GM12878 (cell line): ENCODE results near the gene CPT2. TPM values are rescaled to one million over a fixed set of nuclear protein-coding genes. Genes with fewer than 3 reads are reported as not detected.

Experiments used
- ATAC-seq: fragments of 200-7000 bp; cut with Tn5 transposase; 3 replicates; pipeline ENCODE4 v1.9.1; 2020; ENCODE audit warnings: mild to moderate bottlenecking, moderate library complexity
- BruUV-seq: library from RNA; stranded (reverse); fragments of 400-500 nt; replicated peaks from 2 replicates; lab custom pipeline; 2021; lab: Mats Ljungman, UMichigan
- CTCF ChIA-PET: fragments of 300-600 bp; sonication (Branson Sonifier 250); formaldehyde crosslinking; extraction: SDS; loops from one replicate; lab custom pipeline; 2021; ENCODE audit warnings: inconsistent platforms; lab: Yijun Ruan, JAX
- POLR2A ChIA-PET: fragments of 350-600 bp; formaldehyde crosslinking; extraction: SDS; loops from one replicate; lab custom pipeline; 2021; ENCODE audit warnings: inconsistent platforms; lab: Charles Lee
- RAD21 ChIA-PET: fragments of 300-600 bp; sonication (Branson Sonifier 250); formaldehyde crosslinking; loops from one replicate; lab custom pipeline; 2023; ENCODE audit warnings: antibody characterized with exemption; ENCODE audit not compliant: unreplicated experiment; lab: Charles Lee
- SMC1A ChIA-PET: fragments of 300-600 bp; sonication (Branson Sonifier 250); formaldehyde crosslinking; loops from one replicate; lab custom pipeline; 2023; ENCODE audit not compliant: unreplicated experiment, uncharacterized antibody; lab: Charles Lee
- DNase-seq: peaks from one replicate; pipeline ENCODE4 v3.0.0-alpha.2; 2011; ENCODE audit warnings: low read depth, low spot score
- FAIRE-seq: peaks from 3 replicates; lab custom pipeline; 2011; peaks lifted over from hg19 to GRCh38; lab: Jason Lieb, UNC
- H2AFZ ChIP-seq: 2 replicates; pipeline ENCODE4 v1.6.0; 2011; ENCODE audit warnings: low read depth, low read length, control low read depth; ENCODE audit not compliant: control insufficient read depth
- H3K27ac ChIP-seq: 2 replicates; pipeline ENCODE4 v1.5.1; 2011; ENCODE audit warnings: control low read depth; ENCODE audit not compliant: control insufficient read depth, insufficient read depth
- H3K27me3 ChIP-seq, 2 experiments: replicated peaks in 1 of 2; 2 replicates each; pipeline versions ENCODE4 v1.6.0 to v1.6.1; 2011; ENCODE audit warnings: low read length in 1 of 2; ENCODE audit not compliant: control insufficient read depth in 2 of 2, insufficient read depth in 2 of 2
- H3K36me3 ChIP-seq, 2 experiments: 2 replicates each; pipeline ENCODE4 v1.5.1; 2011; ENCODE audit warnings: low read length in 1 of 2; ENCODE audit not compliant: control insufficient read depth in 2 of 2, insufficient read depth in 2 of 2
- H3K4me1 ChIP-seq: 2 replicates; pipeline ENCODE4 v1.6.1; 2011; ENCODE audit warnings: mild to moderate bottlenecking, low read length, moderate library complexity, mixed read lengths; ENCODE audit not compliant: control insufficient read depth, insufficient read depth
- H3K4me2 ChIP-seq: 2 replicates; pipeline ENCODE4 v1.6.0; 2011; ENCODE audit warnings: control low read depth; ENCODE audit not compliant: control insufficient read depth, insufficient read depth
- H3K4me3 ChIP-seq: fragments of 200-600 bp; sonication (generic); 2 replicates; pipeline ENCODE4 v1.5.1; 2016
- H3K79me2 ChIP-seq: 2 replicates; pipeline ENCODE4 v1.6.0; 2011; ENCODE audit warnings: low read length; ENCODE audit not compliant: control insufficient read depth, insufficient read depth
- H3K9ac ChIP-seq: 2 replicates; pipeline ENCODE4 v1.8.0; 2011; ENCODE audit warnings: low read length, control low read depth, mixed read lengths; ENCODE audit not compliant: control insufficient read depth, insufficient read depth
- H3K9me3 ChIP-seq: replicated peaks from 3 replicates; pipeline ENCODE4 v1.5.1; 2011; ENCODE audit warnings: mild to moderate bottlenecking, low read length; ENCODE audit not compliant: control insufficient read depth, insufficient read depth
- H4K20me1 ChIP-seq: 2 replicates; pipeline ENCODE4 v1.6.0; 2011; ENCODE audit not compliant: control insufficient read depth, insufficient read depth
- ATF7 ChIP-seq: fragments of 450-650 bp; IDR thresholded peaks from 2 replicates; pipeline ENCODE4 v1.6.1; 2016; ENCODE audit warnings: low read depth, mild to moderate bottlenecking
- EGR1 ChIP-seq, 2 experiments: IDR thresholded peaks; 1 replicate in 1 of 2; 2 replicates in 1 of 2; pipeline ENCODE4 v1.6.1; 2011 to 2012; ENCODE audit warnings: low read depth in 2 of 2, low read length in 2 of 2, borderline replicate concordance in 1 of 2, mild to moderate bottlenecking in 1 of 2, moderate library complexity in 1 of 2
- MTA2 ChIP-seq: fragments of 450-650 bp; IDR thresholded peaks from 2 replicates; pipeline ENCODE4 v1.6.1; 2016; ENCODE audit warnings: low read depth, mild to moderate bottlenecking, moderate library complexity
- NR2F1 ChIP-seq: fragments of 450-650 bp; conservative IDR thresholded peaks from 2 replicates; pipeline ENCODE4 v1.6.1; 2017; ENCODE audit warnings: mild to moderate bottlenecking
- PAX5 ChIP-seq: IDR thresholded peaks from 2 replicates; pipeline ENCODE4 v1.6.1; 2011; ENCODE audit warnings: low read depth, low read length, borderline replicate concordance
- POLR2AphosphoS2 ChIP-seq: IDR thresholded peaks from 2 replicates; pipeline ENCODE4 v1.6.1; 2011; ENCODE audit warnings: low read depth, mild to moderate bottlenecking, low read length, improper control_type of control experiment, moderate library complexity
- RAD21 ChIP-seq: IDR thresholded peaks from 2 replicates; pipeline ENCODE4 v1.6.1; 2011; ENCODE audit warnings: mild to moderate bottlenecking, low read depth, low read length, moderate library complexity; ENCODE audit not compliant: insufficient read depth
- WGBS: methylation state at CpG from one replicate; pipeline ENCODE4 v1.1.6; 2016; ENCODE audit warnings: low lambda C conversion rate; ENCODE audit not compliant: insufficient replicate concordance, insufficient coverage; ENCODE audit errors: missing lambda C conversion rate; 5-methylcytosine and 5-hydroxymethylcytosine counted together
- in situ Hi-C: fragments of 300-500 bp; cut with MboI; formaldehyde crosslinking; loops from 9 replicates; pipeline ENCODE4 v1.14.3; 2018; ENCODE audit warnings: mixed read lengths
- intact Hi-C: fragments of 100-400 bp; cut with micrococcal nuclease; formaldehyde crosslinking; loops from one replicate; pipeline ENCODE4 v1.14.2; 2022; ENCODE audit not compliant: unreplicated experiment
- polyA plus RNA-seq, 11 experiments: library from polyadenylated mRNA; depleted of rRNA in 4 of 11; unstranded in 6 of 11; stranded (reverse) in 5 of 11; fragments of >200 nt; fragmentation: Nextera tagmentation in 4 of 11; fragmentation: Illumina TruSeq in 1 of 11; extraction: Ambion mirVana in 4 of 11; extraction: Trizol in 1 of 11; gene quantifications; 1 replicate in 1 of 11; 2 replicates in 10 of 11; pipeline versions ENCODE4 v1.2.1 to v1.2.3, GENCODE V29; 2011 to 2016; ENCODE audit warnings: inconsistent platforms in 2 of 11, missing spikeins in 2 of 11, low read depth in 1 of 11
- total RNA-seq, 4 experiments: library from RNA; depleted of rRNA in 3 of 4; stranded (reverse); fragments of >200 nt in 3 of 4; fragmentation: Illumina TruSeq in 1 of 4; extraction: Trizol in 1 of 4; gene quantifications; 2 replicates each; pipeline versions ENCODE4 v1.2.1 to v1.2.3, GENCODE V29; 2013 to 2021
- TF ChIP-seq, protein P1 (sequence below): fragments of 450-650 bp; IDR thresholded peaks from 2 replicates; pipeline ENCODE4 v1.6.1; 2016; ENCODE audit warnings: mild to moderate bottlenecking
- TF ChIP-seq, protein P2 (sequence below): fragments of 450-650 bp; formaldehyde crosslinking; IDR thresholded peaks from 2 replicates; pipeline ENCODE4 v1.4.0; 2020; ENCODE audit warnings: mild to moderate bottlenecking, moderate library complexity
- TF ChIP-seq, protein P3 (sequence below): IDR thresholded peaks from 2 replicates; pipeline ENCODE4 v1.6.1; 2012; ENCODE audit warnings: improper control_type of control experiment, low read depth, low read length; ENCODE audit not compliant: insufficient replicate concordance

Gene CPT2
- total and polyA plus RNA-seq, 10 of the 15 experiments (the other 5 are each of a cell fraction or from before 2014, with no cell fraction given): 10.1 to 36.2 (median 26.3) TPM

DNA sequence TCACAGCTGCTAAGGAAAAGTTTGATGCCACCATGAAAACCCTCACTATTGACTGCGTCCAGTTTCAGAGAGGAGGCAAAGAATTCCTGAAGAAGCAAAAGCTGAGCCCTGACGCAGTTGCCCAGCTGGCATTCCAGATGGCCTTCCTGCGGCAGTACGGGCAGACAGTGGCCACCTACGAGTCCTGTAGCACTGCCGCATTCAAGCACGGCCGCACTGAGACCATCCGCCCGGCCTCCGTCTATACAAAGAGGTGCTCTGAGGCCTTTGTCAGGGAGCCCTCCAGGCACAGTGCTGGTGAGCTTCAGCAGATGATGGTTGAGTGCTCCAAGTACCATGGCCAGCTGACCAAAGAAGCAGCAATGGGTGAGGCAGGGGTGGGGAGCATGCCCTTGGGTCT, 14.3 kb downstream of the CPT2 start (continued):
- no peak for TF ChIP-seq RAD21
- no peak for TF ChIP-seq ATF7
- no peak for TF ChIP-seq MTA2
- no peak for TF ChIP-seq POLR2AphosphoS2

DNA sequence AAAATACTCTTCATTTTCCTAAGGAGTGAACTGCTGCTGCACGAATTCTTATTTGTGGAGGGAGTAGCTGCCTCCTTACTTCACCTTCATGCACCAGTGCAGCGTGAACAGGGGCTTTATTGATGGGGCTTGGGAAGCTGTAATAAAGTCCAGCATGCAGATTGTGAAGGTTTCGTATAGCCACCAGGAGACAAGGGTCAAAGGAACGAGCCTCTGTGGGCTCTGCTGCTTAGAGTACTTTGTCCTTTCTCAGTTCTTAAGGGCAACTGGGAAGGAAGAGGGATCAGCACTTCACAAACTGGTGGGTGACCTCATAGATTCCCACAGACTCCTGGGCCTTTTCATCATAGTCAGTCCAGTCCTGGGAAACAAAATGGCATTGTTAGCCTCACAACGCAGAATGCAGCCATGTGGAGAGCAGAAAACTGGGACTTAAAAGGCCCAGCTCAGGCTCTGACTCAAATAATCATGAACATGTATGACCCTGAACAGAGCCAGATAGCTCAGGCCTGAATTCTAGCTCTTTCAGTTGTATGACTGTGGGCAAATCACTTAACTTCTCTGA, 17.8 kb downstream of the CPT2 start:
- SMC1A ChIA-PET: interaction anchor here (0.5 to 1.4 kb wide), 2 partner anchors 13 to 745 kb away, joined by 3 to 4 read pairs; no protein-coding TSS in a partner anchor
- Histone ChIP-seq H3K4me2 (no peak overlapping the region), H3K36me3 (peaks cover 10 to 23% of the 10 kb centered on the region in 2 experiments), H3K9me3 (no peaks in the 10 kb centered on the region), H3K27ac (no peak overlapping the region), H3K79me2 (peaks cover 3% of the 10 kb centered on the region), H3K9ac (no peak overlapping the region), H3K4me3 (no peak overlapping the region), H3K4me1 (0 out of 2 replicates have a peak, but pooled peaks cover 2% of the 10 kb centered on the region), H4K20me1 (no peaks in the 10 kb centered on the region), H3K27me3 (no peaks in the 10 kb centered on the region), H2AFZ (no peak overlapping the region)
- ATAC-seq: no peak
- FAIRE-seq: no peak
- POLR2A ChIA-PET: no interaction called here
- no TSS peak for BruUV-seq
- DNase-seq: no peak
- RAD21 ChIA-PET: no interaction called here
- CTCF ChIA-PET: no interaction called here
- intact Hi-C loops (no loop called here), in situ Hi-C loops (no loop called here)
- 80% methylated on average over 5 of the region's 5 CpGs for WGBS
- TF ChIP-seq EGR1 (IDR thresholded peaks at IDR 0.05; ENCODE audit: borderline replicate concordance in 1 of 2, low read depth in 2 of 2, low read length in 2 of 2) (no peak), PAX5 (no peak), NR2F1 (no peak)
- TF ChIP-seq, protein P1, sequence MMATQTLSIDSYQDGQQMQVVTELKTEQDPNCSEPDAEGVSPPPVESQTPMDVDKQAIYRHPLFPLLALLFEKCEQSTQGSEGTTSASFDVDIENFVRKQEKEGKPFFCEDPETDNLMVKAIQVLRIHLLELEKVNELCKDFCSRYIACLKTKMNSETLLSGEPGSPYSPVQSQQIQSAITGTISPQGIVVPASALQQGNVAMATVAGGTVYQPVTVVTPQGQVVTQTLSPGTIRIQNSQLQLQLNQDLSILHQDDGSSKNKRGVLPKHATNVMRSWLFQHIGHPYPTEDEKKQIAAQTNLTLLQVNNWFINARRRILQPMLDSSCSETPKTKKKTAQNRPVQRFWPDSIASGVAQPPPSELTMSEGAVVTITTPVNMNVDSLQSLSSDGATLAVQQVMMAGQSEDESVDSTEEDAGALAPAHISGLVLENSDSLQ: no peak
- TF ChIP-seq, protein P2, sequence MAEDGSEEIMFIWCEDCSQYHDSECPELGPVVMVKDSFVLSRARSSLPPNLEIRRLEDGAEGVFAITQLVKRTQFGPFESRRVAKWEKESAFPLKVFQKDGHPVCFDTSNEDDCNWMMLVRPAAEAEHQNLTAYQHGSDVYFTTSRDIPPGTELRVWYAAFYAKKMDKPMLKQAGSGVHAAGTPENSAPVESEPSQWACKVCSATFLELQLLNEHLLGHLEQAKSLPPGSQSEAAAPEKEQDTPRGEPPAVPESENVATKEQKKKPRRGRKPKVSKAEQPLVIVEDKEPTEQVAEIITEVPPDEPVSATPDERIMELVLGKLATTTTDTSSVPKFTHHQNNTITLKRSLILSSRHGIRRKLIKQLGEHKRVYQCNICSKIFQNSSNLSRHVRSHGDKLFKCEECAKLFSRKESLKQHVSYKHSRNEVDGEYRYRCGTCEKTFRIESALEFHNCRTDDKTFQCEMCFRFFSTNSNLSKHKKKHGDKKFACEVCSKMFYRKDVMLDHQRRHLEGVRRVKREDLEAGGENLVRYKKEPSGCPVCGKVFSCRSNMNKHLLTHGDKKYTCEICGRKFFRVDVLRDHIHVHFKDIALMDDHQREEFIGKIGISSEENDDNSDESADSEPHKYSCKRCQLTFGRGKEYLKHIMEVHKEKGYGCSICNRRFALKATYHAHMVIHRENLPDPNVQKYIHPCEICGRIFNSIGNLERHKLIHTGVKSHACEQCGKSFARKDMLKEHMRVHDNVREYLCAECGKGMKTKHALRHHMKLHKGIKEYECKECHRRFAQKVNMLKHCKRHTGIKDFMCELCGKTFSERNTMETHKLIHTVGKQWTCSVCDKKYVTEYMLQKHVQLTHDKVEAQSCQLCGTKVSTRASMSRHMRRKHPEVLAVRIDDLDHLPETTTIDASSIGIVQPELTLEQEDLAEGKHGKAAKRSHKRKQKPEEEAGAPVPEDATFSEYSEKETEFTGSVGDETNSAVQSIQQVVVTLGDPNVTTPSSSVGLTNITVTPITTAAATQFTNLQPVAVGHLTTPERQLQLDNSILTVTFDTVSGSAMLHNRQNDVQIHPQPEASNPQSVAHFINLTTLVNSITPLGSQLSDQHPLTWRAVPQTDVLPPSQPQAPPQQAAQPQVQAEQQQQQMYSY (CRISPR knock-in tag): no peak
- TF ChIP-seq, protein P3, sequence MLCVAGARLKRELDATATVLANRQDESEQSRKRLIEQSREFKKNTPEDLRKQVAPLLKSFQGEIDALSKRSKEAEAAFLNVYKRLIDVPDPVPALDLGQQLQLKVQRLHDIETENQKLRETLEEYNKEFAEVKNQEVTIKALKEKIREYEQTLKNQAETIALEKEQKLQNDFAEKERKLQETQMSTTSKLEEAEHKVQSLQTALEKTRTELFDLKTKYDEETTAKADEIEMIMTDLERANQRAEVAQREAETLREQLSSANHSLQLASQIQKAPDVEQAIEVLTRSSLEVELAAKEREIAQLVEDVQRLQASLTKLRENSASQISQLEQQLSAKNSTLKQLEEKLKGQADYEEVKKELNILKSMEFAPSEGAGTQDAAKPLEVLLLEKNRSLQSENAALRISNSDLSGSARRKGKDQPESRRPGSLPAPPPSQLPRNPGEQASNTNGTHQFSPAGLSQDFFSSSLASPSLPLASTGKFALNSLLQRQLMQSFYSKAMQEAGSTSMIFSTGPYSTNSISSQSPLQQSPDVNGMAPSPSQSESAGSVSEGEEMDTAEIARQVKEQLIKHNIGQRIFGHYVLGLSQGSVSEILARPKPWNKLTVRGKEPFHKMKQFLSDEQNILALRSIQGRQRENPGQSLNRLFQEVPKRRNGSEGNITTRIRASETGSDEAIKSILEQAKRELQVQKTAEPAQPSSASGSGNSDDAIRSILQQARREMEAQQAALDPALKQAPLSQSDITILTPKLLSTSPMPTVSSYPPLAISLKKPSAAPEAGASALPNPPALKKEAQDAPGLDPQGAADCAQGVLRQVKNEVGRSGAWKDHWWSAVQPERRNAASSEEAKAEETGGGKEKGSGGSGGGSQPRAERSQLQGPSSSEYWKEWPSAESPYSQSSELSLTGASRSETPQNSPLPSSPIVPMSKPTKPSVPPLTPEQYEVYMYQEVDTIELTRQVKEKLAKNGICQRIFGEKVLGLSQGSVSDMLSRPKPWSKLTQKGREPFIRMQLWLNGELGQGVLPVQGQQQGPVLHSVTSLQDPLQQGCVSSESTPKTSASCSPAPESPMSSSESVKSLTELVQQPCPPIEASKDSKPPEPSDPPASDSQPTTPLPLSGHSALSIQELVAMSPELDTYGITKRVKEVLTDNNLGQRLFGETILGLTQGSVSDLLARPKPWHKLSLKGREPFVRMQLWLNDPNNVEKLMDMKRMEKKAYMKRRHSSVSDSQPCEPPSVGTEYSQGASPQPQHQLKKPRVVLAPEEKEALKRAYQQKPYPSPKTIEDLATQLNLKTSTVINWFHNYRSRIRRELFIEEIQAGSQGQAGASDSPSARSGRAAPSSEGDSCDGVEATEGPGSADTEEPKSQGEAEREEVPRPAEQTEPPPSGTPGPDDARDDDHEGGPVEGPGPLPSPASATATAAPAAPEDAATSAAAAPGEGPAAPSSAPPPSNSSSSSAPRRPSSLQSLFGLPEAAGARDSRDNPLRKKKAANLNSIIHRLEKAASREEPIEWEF: no peak
